Adipocyte (in vitro differentiated cells): Measurements from ENCODE around the gene APBA2.
"Not testable (repeated sequence)": the region's sequence is repeated elsewhere in the genome, so short reads cannot be mapped to it uniquely, and the experiment has no call there.

Experiments used
- DNase-seq: peaks from one replicate; pipeline ENCODE4 v3.0.0-alpha.2; 2015; ENCODE audit warnings: low read depth
- H3K27me3 ChIP-seq: replicated peaks from 2 replicates; pipeline ENCODE4 v1.7.0; 2013; ENCODE audit warnings: mild to moderate bottlenecking, low read length, moderate library complexity; ENCODE audit not compliant: control insufficient read depth, insufficient read depth
- H3K36me3 ChIP-seq: 2 replicates; pipeline ENCODE4 v1.7.0; 2013; ENCODE audit warnings: low read length, mild to moderate bottlenecking, moderate library complexity; ENCODE audit not compliant: control insufficient read depth, insufficient read depth, severe bottlenecking
- H3K4me1 ChIP-seq: 2 replicates; pipeline ENCODE4 v1.7.0; 2013; ENCODE audit warnings: mild to moderate bottlenecking, low read length, moderate library complexity; ENCODE audit not compliant: control insufficient read depth, insufficient read depth
- H3K4me3 ChIP-seq: 2 replicates; pipeline ENCODE4 v1.7.0; 2013; ENCODE audit warnings: mild to moderate bottlenecking, low read length, moderate library complexity
- H3K9ac ChIP-seq: 2 replicates; pipeline ENCODE4 v1.7.0; 2013; ENCODE audit warnings: mild to moderate bottlenecking, low read length, moderate library complexity
- H3K9me3 ChIP-seq: 2 replicates; pipeline ENCODE4 v1.7.0; 2013; ENCODE audit warnings: mild to moderate bottlenecking, low read length, moderate library complexity; ENCODE audit not compliant: control insufficient read depth

APBA2 gene

DNA sequence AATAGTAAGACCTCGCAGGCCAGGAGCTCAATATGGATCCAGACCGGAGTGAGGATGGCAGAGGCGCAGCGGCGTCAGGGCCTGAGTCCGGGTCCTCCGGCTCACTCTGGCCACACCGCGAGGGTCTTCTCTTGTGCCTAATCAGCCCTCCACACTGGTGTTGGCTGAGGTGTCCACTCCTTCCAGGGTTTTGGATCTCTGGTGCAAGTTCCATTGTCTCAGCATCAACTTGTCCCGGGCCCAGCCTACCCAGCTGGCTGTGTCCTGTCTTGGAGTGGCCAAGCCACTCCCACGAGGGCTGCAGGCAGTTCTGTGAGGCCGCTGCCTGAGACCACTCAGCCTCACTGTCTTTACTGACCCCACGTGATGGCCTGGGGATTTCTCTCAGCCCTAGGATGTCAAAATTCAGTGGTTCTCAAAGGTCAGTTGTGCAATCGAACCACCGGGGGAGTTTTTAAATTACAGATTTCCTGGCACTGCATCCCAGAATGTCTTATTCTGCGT is 24.7 kb upstream of the APBA2 start:
- H3K36me3 ChIP-seq = no peaks in the 10 kb centered on the region
- H3K9ac ChIP-seq = no peak overlapping the region
- DNase-seq = peak; percentile 65
- peaks cover 14% of the 10 kb centered on the region for H3K4me1 ChIP-seq
- H3K4me3 ChIP-seq = no peak overlapping the region
- no peaks in the 10 kb centered on the region for H3K27me3 ChIP-seq
- no peaks in the 10 kb centered on the region for H3K9me3 ChIP-seq

DNA sequence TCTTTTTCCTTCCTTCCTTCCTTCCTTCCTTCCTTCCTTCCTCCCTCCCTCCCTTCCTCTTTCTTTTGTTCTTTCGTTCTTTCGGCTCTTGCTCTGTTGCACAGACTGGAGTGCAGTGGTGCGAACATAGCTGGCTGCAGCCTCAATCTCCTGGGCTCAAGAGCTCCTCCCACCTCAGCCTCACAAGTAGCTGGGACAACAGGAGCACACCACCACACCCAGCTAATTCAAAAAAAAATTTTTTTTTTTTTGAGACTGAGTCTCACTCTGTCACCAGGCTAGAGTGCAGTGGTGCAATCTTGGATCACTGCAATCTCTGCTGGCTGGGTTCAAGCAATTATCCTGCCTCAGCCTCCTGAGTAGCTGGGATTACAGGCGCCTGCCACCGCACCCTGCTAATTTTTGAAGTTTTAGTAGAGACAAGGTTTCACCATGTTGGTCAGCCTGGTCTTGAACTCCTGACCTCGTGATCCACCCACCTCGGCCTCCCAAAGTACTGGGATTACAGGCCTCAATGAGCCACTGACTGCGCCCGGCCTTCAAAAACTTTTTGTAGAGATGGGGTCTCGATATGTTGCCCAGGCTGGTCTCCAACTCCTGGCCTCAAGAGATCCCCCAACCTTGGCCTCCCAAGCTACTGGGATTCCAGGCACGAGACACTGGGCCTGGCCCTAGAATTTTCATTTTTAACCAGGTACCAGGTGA is 24.0 kb upstream of the APBA2 start:
- not testable (repeated sequence) for H3K9ac ChIP-seq, H3K36me3 ChIP-seq, DNase-seq, H3K9me3 ChIP-seq, H3K4me3 ChIP-seq, H3K27me3 ChIP-seq
- peaks cover 14% of the 10 kb centered on the region for H3K4me1 ChIP-seq

DNA sequence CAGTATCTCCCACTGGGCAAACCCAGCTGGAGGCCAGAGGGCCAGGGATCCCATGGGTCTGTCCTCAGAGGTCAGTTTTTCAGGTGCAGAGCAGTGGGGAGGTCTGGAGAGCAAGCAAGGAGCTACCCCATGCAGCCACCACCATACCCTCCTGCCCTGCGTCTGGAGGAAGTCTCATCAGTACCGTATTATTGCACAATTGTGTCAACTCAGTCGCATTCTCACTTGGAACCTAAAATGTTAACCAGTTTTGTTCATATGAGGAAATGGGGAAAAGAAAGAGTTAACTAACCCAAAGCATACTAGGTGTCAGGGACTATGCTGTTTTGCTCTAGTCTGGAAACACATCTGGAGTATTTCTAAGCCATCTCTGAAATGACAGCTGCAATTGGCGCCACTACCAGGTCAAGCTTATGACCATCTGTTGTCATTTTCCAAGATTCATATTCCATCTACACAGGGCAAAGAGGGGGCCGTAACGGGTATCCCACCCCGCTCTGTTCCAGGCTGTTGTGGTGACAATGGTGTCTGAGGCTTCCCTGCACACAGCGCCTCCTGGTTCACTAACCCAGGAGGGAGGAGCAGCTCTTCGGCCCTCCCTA is 16.9 kb upstream of the APBA2 start:
- peaks cover 17% of the 10 kb centered on the region for H3K27me3 ChIP-seq
- no peak overlapping the region for H3K4me3 ChIP-seq
- no peaks in the 10 kb centered on the region for H3K4me1 ChIP-seq
- H3K9me3 ChIP-seq = peaks cover 9% of the 10 kb centered on the region
- DNase-seq = no peak
- H3K36me3 ChIP-seq = no peaks in the 10 kb centered on the region
- no peak overlapping the region for H3K9ac ChIP-seq

DNA sequence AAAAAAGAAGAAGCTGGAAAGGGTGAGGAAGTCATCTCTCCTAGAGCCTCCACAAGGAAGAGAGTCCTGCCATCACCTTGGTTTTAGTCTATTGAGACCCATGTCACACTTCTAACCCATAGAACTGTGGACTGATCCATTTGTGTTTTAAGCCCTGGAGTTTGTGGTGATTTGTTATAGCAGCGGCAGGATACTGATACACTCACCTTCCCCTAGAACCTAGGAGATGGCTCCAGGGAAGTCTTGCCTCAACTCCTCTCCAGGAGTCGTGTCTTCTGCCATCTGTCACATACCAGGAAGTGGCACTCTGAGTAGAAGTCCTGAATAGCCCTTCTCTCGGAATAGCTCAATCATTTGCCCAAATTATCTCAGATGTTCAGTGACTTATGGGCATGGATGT is 14.6 kb upstream of the APBA2 start:
- peaks cover 9% of the 10 kb centered on the region for H3K9me3 ChIP-seq
- H3K9ac ChIP-seq = no peak overlapping the region
- H3K36me3 ChIP-seq = no peaks in the 10 kb centered on the region
- H3K27me3 ChIP-seq = peaks cover 20% of the 10 kb centered on the region
- no peak for DNase-seq
- H3K4me1 ChIP-seq = no peaks in the 10 kb centered on the region
- H3K4me3 ChIP-seq = no peak overlapping the region

DNA sequence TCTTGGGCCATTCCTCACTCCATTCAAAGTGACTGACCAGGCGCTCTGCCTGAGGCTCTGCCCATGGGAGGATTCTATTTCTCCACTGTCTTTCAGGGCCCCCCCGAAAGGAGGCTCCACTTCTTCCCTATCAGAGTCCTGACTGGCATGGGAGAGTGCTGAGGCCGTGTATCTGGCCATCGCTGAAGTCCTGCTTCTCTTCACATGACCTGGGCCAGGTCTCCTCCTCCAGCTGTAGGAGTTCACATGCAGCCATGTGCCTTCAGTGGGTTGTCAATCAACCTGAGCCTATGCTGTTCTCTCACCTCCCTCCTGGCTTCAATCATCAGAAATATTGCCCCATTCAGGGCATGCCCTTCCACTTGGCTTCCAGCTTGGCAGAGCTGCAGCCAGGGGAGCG is 12.8 kb upstream of the APBA2 start:
- Histone ChIP-seq H3K4me1 (no peaks in the 10 kb centered on the region), H3K27me3 (peaks cover 20% of the 10 kb centered on the region), H3K9ac (no peak overlapping the region), H3K9me3 (peaks cover 9% of the 10 kb centered on the region), H3K4me3 (no peak overlapping the region), H3K36me3 (no peaks in the 10 kb centered on the region)
- no peak for DNase-seq

DNA sequence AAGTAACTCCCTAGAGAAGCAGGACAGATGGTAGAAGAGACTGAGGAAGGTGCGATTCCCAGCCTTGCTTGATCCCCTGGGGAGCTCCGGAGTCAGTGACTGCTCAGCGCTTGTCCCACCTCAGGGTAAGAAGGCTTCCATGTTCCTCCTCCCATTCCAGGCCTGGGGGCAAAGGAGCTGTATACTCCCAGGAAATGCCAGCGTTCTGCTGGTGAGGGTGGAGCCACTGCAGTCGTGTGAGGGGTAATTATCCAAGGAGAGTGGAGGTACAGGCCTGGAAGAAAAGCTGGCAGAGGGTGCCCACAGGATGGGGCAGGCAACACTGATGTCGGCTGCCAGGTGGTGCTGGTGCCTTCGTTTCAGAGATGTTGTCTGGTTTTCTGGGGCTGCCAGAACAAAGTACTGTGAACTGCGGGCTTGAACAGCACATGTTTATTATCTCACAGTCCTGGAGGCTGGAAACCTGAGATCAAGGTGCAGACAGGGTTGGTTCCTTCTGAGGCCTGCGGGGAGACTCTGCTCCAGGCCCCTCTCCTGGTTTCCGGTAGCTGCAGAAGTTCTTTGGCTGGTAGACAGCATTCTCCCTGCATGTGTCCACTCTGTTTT is 12.1 kb upstream of the APBA2 start:
- H3K4me1 ChIP-seq = no peaks in the 10 kb centered on the region
- H3K4me3 ChIP-seq = no peak overlapping the region
- peak; percentile 30 for DNase-seq
- H3K9ac ChIP-seq = no peak overlapping the region
- H3K9me3 ChIP-seq = peaks cover 9% of the 10 kb centered on the region
- H3K36me3 ChIP-seq = no peaks in the 10 kb centered on the region
- peaks cover 14% of the 10 kb centered on the region for H3K27me3 ChIP-seq

DNA sequence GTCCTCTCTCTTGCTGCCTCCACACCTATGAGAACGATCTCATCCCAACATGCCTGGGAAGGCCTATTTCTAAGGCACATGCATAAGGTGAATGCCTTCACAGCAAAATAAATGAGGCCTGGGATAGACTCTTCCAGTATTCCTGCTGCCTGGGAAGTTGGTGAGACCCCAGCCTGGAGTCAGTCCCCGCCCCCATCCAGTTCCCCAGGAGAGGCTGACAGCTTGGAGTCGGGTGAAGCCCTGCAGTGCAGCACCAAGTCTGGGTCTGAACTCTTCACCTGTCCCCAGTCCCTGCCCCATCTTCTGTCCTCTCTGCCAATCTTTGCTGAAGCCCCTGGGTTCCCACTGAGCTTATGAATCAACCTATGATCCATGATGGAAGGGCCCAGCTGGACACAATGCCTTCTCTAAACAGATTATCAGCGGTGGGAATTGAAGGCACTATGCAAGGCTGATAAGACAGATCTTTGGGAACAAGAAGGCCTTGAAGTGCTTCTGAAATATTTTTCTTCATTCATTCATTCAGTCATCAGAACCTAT is 10.2 kb upstream of the APBA2 start:
- Histone ChIP-seq H3K36me3 (no peaks in the 10 kb centered on the region), H3K9ac (no peak overlapping the region), H3K27me3 (peaks cover 19% of the 10 kb centered on the region), H3K9me3 (peaks cover 9% of the 10 kb centered on the region), H3K4me3 (no peak overlapping the region), H3K4me1 (no peaks in the 10 kb centered on the region)
- no peak for DNase-seq

DNA sequence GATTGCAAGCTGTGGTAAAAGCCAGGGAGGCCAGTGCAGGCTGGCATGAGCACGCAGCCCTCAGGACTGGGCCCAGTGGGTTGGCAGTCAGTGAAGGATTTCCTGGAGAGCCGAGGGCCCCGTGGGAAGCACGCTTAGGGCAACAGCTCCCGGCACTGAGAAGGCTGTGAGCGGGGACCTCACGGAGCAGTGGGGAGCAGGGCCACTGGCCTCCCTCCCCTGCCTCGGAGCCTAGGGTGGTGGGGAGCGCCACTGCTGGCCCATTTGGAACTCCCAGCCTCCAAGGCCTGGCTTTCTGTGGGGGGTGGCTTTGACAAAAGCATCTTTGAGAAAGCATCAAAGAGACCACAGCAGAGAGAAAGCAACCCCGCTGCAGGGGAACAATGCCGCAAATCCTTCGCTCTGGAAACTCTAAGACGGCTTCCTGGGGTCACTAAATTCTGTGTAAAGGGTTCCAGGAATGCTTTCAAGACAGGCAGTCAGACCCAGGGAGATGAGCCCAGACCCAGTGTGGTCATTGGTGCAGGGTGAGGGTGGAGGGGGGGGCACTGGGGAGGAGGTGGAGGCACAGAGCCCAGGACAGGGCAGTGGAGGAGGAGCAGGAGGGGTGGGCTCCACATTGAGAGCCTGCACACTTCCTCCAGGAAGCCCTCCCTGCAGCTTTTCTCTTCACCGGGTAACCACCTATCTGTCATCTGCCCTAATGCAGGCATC is 9.5 kb upstream of the APBA2 start:
- Histone ChIP-seq H3K36me3 (no peaks in the 10 kb centered on the region), H3K4me1 (no peaks in the 10 kb centered on the region), H3K9ac (no peak overlapping the region), H3K27me3 (peaks cover 16% of the 10 kb centered on the region), H3K4me3 (no peak overlapping the region), H3K9me3 (peaks cover 6% of the 10 kb centered on the region)
- DNase-seq = no peak

DNA sequence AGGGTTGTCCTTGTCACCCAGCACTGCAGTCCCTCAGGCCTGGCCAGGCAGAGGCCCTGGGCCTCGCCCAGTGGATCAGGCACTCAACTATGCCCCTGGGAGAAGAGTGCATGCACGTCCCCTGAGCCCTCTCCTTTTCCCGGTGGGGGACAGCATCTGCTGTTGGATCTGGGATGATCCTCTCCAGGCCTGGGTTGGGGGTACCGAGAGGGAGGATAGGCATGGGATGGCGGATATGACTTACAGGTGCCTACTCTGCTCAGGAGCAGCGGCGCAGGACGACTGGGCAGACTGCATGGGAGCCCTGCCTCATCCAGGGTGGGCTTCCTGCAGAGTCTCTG is 9.0 kb upstream of the APBA2 start:
- no peak for DNase-seq
- Histone ChIP-seq H3K27me3 (peaks cover 15% of the 10 kb centered on the region), H3K9me3 (peaks cover 6% of the 10 kb centered on the region)

DNA sequence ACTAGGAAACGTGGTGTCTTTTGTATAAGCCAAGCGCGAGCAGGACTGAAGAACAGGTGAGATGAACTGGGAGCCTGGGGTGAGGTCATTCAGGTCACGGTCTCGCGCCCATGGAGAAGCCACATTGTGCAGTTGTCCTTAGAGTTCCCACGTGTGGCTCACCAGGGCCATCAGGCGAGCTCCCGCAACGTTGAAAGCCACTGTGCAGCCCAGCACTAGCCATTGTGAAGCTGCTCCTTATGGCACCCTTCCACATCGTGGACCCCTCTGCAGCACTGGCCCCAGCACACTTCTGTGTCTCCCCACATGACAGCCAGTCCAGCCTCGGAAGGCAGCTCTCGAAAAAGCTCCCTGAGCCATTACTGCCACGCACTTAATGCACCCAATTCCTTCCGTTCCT is 7.6 kb upstream of the APBA2 start:
- Histone ChIP-seq H3K4me1 (no peaks in the 10 kb centered on the region), H3K4me3 (no peak overlapping the region), H3K9me3 (no peaks in the 10 kb centered on the region), H3K36me3 (no peaks in the 10 kb centered on the region), H3K9ac (no peak overlapping the region), H3K27me3 (peaks cover 8% of the 10 kb centered on the region)
- no peak for DNase-seq

More for the DNA sequence above, 9.0 kb upstream of the APBA2 start:
- no peaks in the 10 kb centered on the region for H3K36me3 ChIP-seq
- no peak overlapping the region for H3K4me3 ChIP-seq
- no peaks in the 10 kb centered on the region for H3K4me1 ChIP-seq
- H3K9ac ChIP-seq = no peak overlapping the region

DNA sequence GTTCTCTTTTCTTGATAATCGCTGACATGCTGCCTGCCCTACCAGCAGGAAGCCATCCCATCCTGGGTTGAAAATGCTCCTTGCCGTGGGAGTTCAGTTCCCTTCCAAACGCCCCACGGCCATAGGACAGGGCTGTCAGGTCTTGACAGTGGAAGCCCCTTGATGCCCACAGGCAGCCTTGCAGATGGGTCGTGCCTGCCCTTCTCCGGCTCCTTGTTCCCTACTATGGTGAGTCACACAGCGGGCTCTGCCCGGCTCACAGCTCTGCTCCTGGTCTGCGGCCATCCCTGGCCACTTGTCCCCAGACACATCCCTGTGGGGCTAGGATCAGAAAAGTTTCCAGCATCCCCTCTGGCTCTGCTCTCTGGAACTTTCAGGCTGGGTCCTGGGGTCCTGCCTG is 6.2 kb upstream of the APBA2 start:
- H3K9me3 ChIP-seq = no peaks in the 10 kb centered on the region
- no peaks in the 10 kb centered on the region for H3K4me1 ChIP-seq
- no peak overlapping the region for H3K4me3 ChIP-seq
- no peak overlapping the region for H3K9ac ChIP-seq
- DNase-seq = no peak
- no peaks in the 10 kb centered on the region for H3K36me3 ChIP-seq
- peaks cover 7% of the 10 kb centered on the region for H3K27me3 ChIP-seq
